HCT116 (cell line): Measurements from ENCODE around the gene HPS3. TPM values are rescaled to one million over a fixed set of nuclear protein-coding genes. Genes with fewer than 3 reads are reported as not detected.

Experiments used
- ATAC-seq: fragments of 200-7000 bp; cut with Tn5 transposase; 2 replicates; pipeline ENCODE4 v1.9.1; 2020; ENCODE audit warnings: mild to moderate bottlenecking, moderate library complexity
- BruUV-seq: library from RNA; stranded (reverse); fragments of 400-500 nt; replicated peaks from 2 replicates; lab custom pipeline; 2021; lab: Mats Ljungman, UMichigan
- CTCF ChIA-PET: fragments of 300-600 bp; sonication (Branson Sonifier 250); formaldehyde crosslinking; loops from one replicate; lab custom pipeline; 2021; ENCODE audit warnings: antibody characterized with exemption; lab: Charles Lee
- POLR2A ChIA-PET: fragments of 300-600, 350-600 bp; sonication (Branson Sonifier 250); formaldehyde crosslinking; loops from one replicate; lab custom pipeline; 2021; ENCODE audit warnings: antibody characterized with exemption; lab: Charles Lee
- RAD21 ChIA-PET, 2 experiments: fragments of 300-600 bp; sonication (Branson Sonifier 250); formaldehyde crosslinking; loops; one replicate each; lab custom pipeline; 2023; ENCODE audit warnings: low total read pairs in 2 of 2; ENCODE audit not compliant: uncharacterized antibody in 2 of 2, unreplicated experiment in 2 of 2, low non-redundant PET in 1 of 2; lab: Charles Lee
- DNase-seq: peaks from one replicate; pipeline ENCODE4 v3.0.0-alpha.2; 2010; ENCODE audit warnings: low read depth, low spot score
- H2AFZ ChIP-seq: fragments of 200-600 bp; shearing (Covaris generic), sonication (generic); 2 replicates; pipeline ENCODE4 v1.6.1; 2017; ENCODE audit warnings: low read depth, mixed run types, mixed read lengths, antibody characterized with exemption, low read length; ENCODE audit not compliant: poor library complexity, severe bottlenecking
- H3K27ac ChIP-seq: 2 replicates; pipeline ENCODE4 v1.5.1; 2012; ENCODE audit warnings: low read depth, low read length
- H3K27me3 ChIP-seq: fragments of 200-600 bp; sonication (generic); 2 replicates; pipeline ENCODE4 v1.6.1; 2016; ENCODE audit warnings: mixed run types, low read length, mixed read lengths; ENCODE audit not compliant: insufficient read depth
- H3K36me3 ChIP-seq, 2 experiments: fragments of 200-500 bp in 1 of 2; fragments of 200-600 bp in 1 of 2; sonication (Bioruptor generic) in 1 of 2; sonication (generic) in 1 of 2; 2 replicates each; pipeline versions ENCODE4 v1.5.1 to v1.6.1; 2014 to 2016; ENCODE audit warnings: low read length in 2 of 2, inconsistent platforms in 1 of 2, mixed read lengths in 1 of 2, mixed run types in 1 of 2; ENCODE audit not compliant: insufficient read depth in 2 of 2, control insufficient read depth in 1 of 2
- H3K4me1 ChIP-seq, 2 experiments: fragments of 200-600 bp in 1 of 2; sonication (generic) in 1 of 2; 2 replicates each; pipeline versions ENCODE4 v1.5.1 to v1.6.1; 2012 to 2017; ENCODE audit warnings: low read length in 2 of 2, inconsistent platforms in 1 of 2, mild to moderate bottlenecking in 1 of 2, mixed read lengths in 1 of 2, mixed run types in 1 of 2, moderate library complexity in 1 of 2; ENCODE audit not compliant: insufficient read depth in 2 of 2, control insufficient read depth in 1 of 2
- H3K4me2 ChIP-seq: fragments of 200-600 bp; sonication (generic); 2 replicates; pipeline ENCODE4 v1.6.1; 2017; ENCODE audit warnings: mixed run types, low read length, mixed read lengths
- H3K4me3 ChIP-seq, 2 experiments: fragments of 200-600 bp in 1 of 2; sonication (generic) in 1 of 2; replicated peaks in 1 of 2; 2 replicates each; pipeline ENCODE4 v1.5.1; 2011 to 2016; ENCODE audit warnings: low read length in 2 of 2, control low read depth in 1 of 2, low read depth in 1 of 2, mild to moderate bottlenecking in 1 of 2, mixed read lengths in 1 of 2, mixed run types in 1 of 2
- H3K79me2 ChIP-seq: fragments of 200-600 bp; sonication (generic); 2 replicates; pipeline ENCODE4 v1.6.1; 2017; ENCODE audit warnings: mild to moderate bottlenecking, mixed run types, low read length, moderate library complexity, mixed read lengths; ENCODE audit not compliant: insufficient read depth
- H3K9ac ChIP-seq: fragments of 200-600 bp; sonication (generic); 2 replicates; pipeline ENCODE4 v1.6.1; 2016; ENCODE audit warnings: low read length, mixed read lengths
- H3K9me2 ChIP-seq: fragments of 200-600 bp; sonication (generic), shearing (Covaris generic); 2 replicates; pipeline ENCODE4 v1.6.1; 2017; ENCODE audit warnings: mixed run types, mild to moderate bottlenecking, moderate library complexity; ENCODE audit not compliant: insufficient read depth
- H3K9me3 ChIP-seq, 2 experiments: fragments of 200-500 bp in 1 of 2; fragments of 200-600 bp in 1 of 2; sonication (Bioruptor generic) in 1 of 2; sonication (generic) in 1 of 2; 2 replicates each; pipeline ENCODE4 v1.6.1; 2014 to 2017; ENCODE audit warnings: low read length in 2 of 2, mixed read lengths in 2 of 2, inconsistent platforms in 1 of 2, low read depth in 1 of 2, mild to moderate bottlenecking in 1 of 2, mixed run types in 1 of 2, moderate library complexity in 1 of 2; ENCODE audit not compliant: control insufficient read depth in 1 of 2, insufficient read depth in 1 of 2
- H4K20me1 ChIP-seq: fragments of 200-600 bp; sonication (generic), shearing (Covaris generic); 2 replicates; pipeline ENCODE4 v1.6.1; 2017; ENCODE audit warnings: mixed run types, mild to moderate bottlenecking, moderate library complexity; ENCODE audit not compliant: insufficient read depth
- ATF3 ChIP-seq: IDR thresholded peaks from 2 replicates; pipeline ENCODE4 v1.6.1; 2012
- CBX3 ChIP-seq: IDR thresholded peaks from 2 replicates; pipeline ENCODE4 v1.6.1; 2012; ENCODE audit warnings: low read depth
- ELF1 ChIP-seq: IDR thresholded peaks from 2 replicates; pipeline ENCODE4 v1.6.1; 2012; ENCODE audit warnings: low read depth, borderline replicate concordance
- EZH2phosphoT487 ChIP-seq: fragments of 200-600 bp; IDR thresholded peaks from 2 replicates; pipeline ENCODE4 v1.6.1; 2018; ENCODE audit warnings: antibody characterized with exemption, borderline replicate concordance
- FOSL1 ChIP-seq: IDR thresholded peaks from 2 replicates; pipeline ENCODE4 v1.6.1; 2012; ENCODE audit warnings: low read depth
- JUND ChIP-seq: IDR thresholded peaks from 2 replicates; pipeline ENCODE4 v1.6.1; 2012
- MAX ChIP-seq: IDR thresholded peaks from 2 replicates; pipeline ENCODE4 v1.6.1; 2012
- POLR2A ChIP-seq: IDR thresholded peaks from 2 replicates; pipeline ENCODE4 v1.7.0; 2011; ENCODE audit warnings: borderline replicate concordance; ENCODE audit not compliant: insufficient read depth, insufficient read length; ENCODE audit errors: extremely low read depth
- POLR2AphosphoS5 ChIP-seq: IDR thresholded peaks from 2 replicates; pipeline ENCODE4 v1.6.1; 2011; ENCODE audit warnings: mild to moderate bottlenecking, low read depth, low read length, moderate library complexity
- RAD21 ChIP-seq: IDR thresholded peaks from 2 replicates; pipeline ENCODE4 v1.6.1; 2012; ENCODE audit warnings: low read depth, mild to moderate bottlenecking
- SIN3A ChIP-seq: IDR thresholded peaks from 2 replicates; pipeline ENCODE4 v1.6.1; 2012; ENCODE audit warnings: low read depth
- SP1 ChIP-seq: IDR thresholded peaks from 2 replicates; pipeline ENCODE4 v1.6.1; 2012; ENCODE audit warnings: low read depth
- SRF ChIP-seq: IDR thresholded peaks from 2 replicates; pipeline ENCODE4 v1.6.1; 2012; ENCODE audit warnings: low read depth
- YY1 ChIP-seq: IDR thresholded peaks from 2 replicates; pipeline ENCODE4 v1.6.1; 2011; ENCODE audit warnings: low read length, low read depth, moderate library complexity, mild to moderate bottlenecking; ENCODE audit not compliant: insufficient replicate concordance; ENCODE audit errors: extremely low read depth
- ZFX ChIP-seq: fragments of 450-650 bp; IDR thresholded peaks from 2 replicates; pipeline ENCODE4 v1.6.1; 2017
- ZNF274 ChIP-seq: fragments of 200-500 bp; sonication (Bioruptor generic); IDR thresholded peaks from 2 replicates; pipeline ENCODE4 v1.6.1; 2014; ENCODE audit warnings: mild to moderate bottlenecking, low read depth, low read length, inconsistent platforms
- intact Hi-C: fragments of 100-400 bp; cut with micrococcal nuclease; formaldehyde crosslinking; loops from 2 replicates; pipeline ENCODE4 v1.10.0; 2022
- total RNA-seq: library from RNA; stranded (reverse); gene quantifications from one replicate; pipeline ENCODE4 v1.2.1, GENCODE V29; 2021; ENCODE audit not compliant: unreplicated experiment

Gene HPS3
- total RNA-seq, 1 experiment from 2014 or later: 17.1 TPM

GRCh38 chr3:149203758-149204157 lies 74.3 kb downstream of the HPS3 start:
- H3K4me3 ChIP-seq: no peak overlapping the region
- intact Hi-C loops: no loop called here
- TF ChIP-seq SIN3A: no peak
- TF ChIP-seq ELF1: no peak
- TF ChIP-seq JUND: no peak
- TF ChIP-seq RAD21: no peak
- no peak for TF ChIP-seq POLR2A
- no peak for TF ChIP-seq CBX3
- no peak for TF ChIP-seq EZH2phosphoT487
- TF ChIP-seq ATF3: no peak
- no peak for TF ChIP-seq ZNF274
- TF ChIP-seq FOSL1: no peak
- no peak for TF ChIP-seq SP1
- TF ChIP-seq SRF: no peak
- no peak for TF ChIP-seq YY1
- TF ChIP-seq ZFX: no peak
- no peak for TF ChIP-seq POLR2AphosphoS5
- TF ChIP-seq MAX: no peak
- no peak overlapping the region for H3K27ac ChIP-seq
- H3K79me2 ChIP-seq: no peaks in the 10 kb centered on the region
- ATAC-seq (no peak), DNase-seq (no peak)
- no peak overlapping the region for H3K4me2 ChIP-seq
- no peaks in the 10 kb centered on the region for H3K27me3 ChIP-seq
- ChIA-PET CTCF (no interaction called here), RAD21 (no interaction called here), POLR2A (no interaction called here)
- H3K36me3 ChIP-seq: no peaks in the 10 kb centered on the region
- no peaks in the 10 kb centered on the region for H3K9me3 ChIP-seq
- H3K9me2 ChIP-seq: no peaks in the 10 kb centered on the region
- no peaks in the 10 kb centered on the region for H4K20me1 ChIP-seq
- H3K9ac ChIP-seq: no peak overlapping the region
- no peak overlapping the region for H2AFZ ChIP-seq
- H3K4me1 ChIP-seq: peaks cover 0 to 2% of the 10 kb centered on the region in 2 experiments; a peak in 1 of 4 replicates
- BruUV-seq: no TSS peak
